ENCODE measurements around the gene TKFC.

DNA sequence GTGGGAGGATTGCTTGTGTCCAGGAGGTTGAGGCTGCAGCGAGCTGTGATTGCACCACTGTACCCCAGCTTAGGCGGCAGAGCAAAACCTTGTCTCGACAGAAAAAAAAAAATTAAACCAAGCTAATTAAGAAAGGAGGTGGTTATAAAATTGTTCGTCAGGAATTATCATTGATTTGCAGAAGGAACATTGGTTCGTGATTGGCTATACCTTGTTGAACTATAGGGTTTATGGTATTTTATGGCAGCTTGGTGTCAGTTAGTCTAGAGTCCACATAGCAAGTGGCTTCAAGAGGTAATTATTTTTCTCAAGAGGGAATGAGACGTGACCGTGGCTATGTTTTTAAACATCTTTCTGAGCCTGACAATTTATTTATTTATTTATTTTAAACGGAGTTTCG, 47.9 kb downstream of the TKFC start:
- TF ChIP-seq, protein P1, sequence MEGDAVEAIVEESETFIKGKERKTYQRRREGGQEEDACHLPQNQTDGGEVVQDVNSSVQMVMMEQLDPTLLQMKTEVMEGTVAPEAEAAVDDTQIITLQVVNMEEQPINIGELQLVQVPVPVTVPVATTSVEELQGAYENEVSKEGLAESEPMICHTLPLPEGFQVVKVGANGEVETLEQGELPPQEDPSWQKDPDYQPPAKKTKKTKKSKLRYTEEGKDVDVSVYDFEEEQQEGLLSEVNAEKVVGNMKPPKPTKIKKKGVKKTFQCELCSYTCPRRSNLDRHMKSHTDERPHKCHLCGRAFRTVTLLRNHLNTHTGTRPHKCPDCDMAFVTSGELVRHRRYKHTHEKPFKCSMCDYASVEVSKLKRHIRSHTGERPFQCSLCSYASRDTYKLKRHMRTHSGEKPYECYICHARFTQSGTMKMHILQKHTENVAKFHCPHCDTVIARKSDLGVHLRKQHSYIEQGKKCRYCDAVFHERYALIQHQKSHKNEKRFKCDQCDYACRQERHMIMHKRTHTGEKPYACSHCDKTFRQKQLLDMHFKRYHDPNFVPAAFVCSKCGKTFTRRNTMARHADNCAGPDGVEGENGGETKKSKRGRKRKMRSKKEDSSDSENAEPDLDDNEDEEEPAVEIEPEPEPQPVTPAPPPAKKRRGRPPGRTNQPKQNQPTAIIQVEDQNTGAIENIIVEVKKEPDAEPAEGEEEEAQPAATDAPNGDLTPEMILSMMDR (IDR thresholded peaks at IDR 0.05) = no peak
- TF ChIP-seq POLR2A (IDR thresholded peaks at IDR 0.05) = no peak

Data from adrenal gland (tissue), 5 donors.